Measurements from ENCODE around the gene GPSM1. TPM values are rescaled to one million over a fixed set of nuclear protein-coding genes. Genes with fewer than 3 reads are reported as not detected.

Gene GPSM1
- total and polyA plus RNA-seq, 4 donors = 0.11 to 2.9 (median 1.6) TPM

- TF ChIP-seq HNF4G (IDR thresholded peaks at IDR 0.05) (no peak), MAX (IDR thresholded peaks at IDR 0.05) (no peak)
Measured at GRCh38 chr9:136367296-136368145, 40.2 kb downstream of the GPSM1 start (continued).

GRCh38 chr9:136368190-136368589 is 40.9 kb downstream of the GPSM1 start:
- H3K4me1 ChIP-seq (ENCODE audit: control insufficient read depth in 4 of 4, insufficient read depth in 4 of 4, low read length in 3 of 4) = peaks cover 5 to 17% (median 12%) of the 10 kb centered on the region in 4 donors
- DNase-seq (ENCODE audit: low spot score) = no peak
- WGBS = 87% methylated on average over 18 of the region's 18 CpGs
- no peak overlapping the region for H3K9ac ChIP-seq (ENCODE audit: low read depth in 1 of 2, low read length in 2 of 2)
- H3K27me3 ChIP-seq (ENCODE audit: control insufficient read depth in 4 of 4, insufficient read depth in 4 of 4, low read length in 3 of 4) = no peaks in the 10 kb centered on the region
- no peak overlapping the region for H3K27ac ChIP-seq (ENCODE audit: low read depth in 1 of 2, low read length in 2 of 2)
- H3K36me3 ChIP-seq (ENCODE audit: control insufficient read depth in 4 of 4, insufficient read depth in 3 of 4, low read depth in 1 of 4, low read length in 3 of 4) = peaks cover 0 to 1% (median 0%) of the 10 kb centered on the region in 4 donors
- no peak overlapping the region for H3K4me3 ChIP-seq (ENCODE audit: low read depth in 1 of 3, low read length in 3 of 3)
- no peaks in the 10 kb centered on the region for H3K9me3 ChIP-seq (ENCODE audit: control insufficient read depth in 4 of 4, low read length in 3 of 4)
- TF ChIP-seq MAX (IDR thresholded peaks at IDR 0.05) = no peak
- no peak for TF ChIP-seq RXRA (IDR thresholded peaks at IDR 0.05)
- no peak for TF ChIP-seq TAF1 (conservative IDR thresholded peaks at IDR 0.05)
- TF ChIP-seq GABPA (IDR thresholded peaks at IDR 0.05 in 1 of 2, conservative IDR thresholded peaks at IDR 0.05 in 1 of 2) = no peak
- TF ChIP-seq EGR1 (IDR thresholded peaks at IDR 0.05; ENCODE audit: low read depth in 2 of 2) = no peak
- no peak for TF ChIP-seq HNF4G (IDR thresholded peaks at IDR 0.05)
- TF ChIP-seq, protein P1, sequence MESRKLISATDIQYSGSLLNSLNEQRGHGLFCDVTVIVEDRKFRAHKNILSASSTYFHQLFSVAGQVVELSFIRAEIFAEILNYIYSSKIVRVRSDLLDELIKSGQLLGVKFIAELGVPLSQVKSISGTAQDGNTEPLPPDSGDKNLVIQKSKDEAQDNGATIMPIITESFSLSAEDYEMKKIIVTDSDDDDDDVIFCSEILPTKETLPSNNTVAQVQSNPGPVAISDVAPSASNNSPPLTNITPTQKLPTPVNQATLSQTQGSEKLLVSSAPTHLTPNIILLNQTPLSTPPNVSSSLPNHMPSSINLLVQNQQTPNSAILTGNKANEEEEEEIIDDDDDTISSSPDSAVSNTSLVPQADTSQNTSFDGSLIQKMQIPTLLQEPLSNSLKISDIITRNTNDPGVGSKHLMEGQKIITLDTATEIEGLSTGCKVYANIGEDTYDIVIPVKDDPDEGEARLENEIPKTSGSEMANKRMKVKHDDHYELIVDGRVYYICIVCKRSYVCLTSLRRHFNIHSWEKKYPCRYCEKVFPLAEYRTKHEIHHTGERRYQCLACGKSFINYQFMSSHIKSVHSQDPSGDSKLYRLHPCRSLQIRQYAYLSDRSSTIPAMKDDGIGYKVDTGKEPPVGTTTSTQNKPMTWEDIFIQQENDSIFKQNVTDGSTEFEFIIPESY (IDR thresholded peaks at IDR 0.05) = no peak
- TF ChIP-seq RAD21 (IDR thresholded peaks at IDR 0.05) = no peak
- TF ChIP-seq CTCF (IDR thresholded peaks at IDR 0.05; ENCODE audit: low read depth, low read length, missing input control) = no peak
- TF ChIP-seq SP1 (IDR thresholded peaks at IDR 0.05) = no peak
- no peak for TF ChIP-seq FOXA1 (IDR thresholded peaks at IDR 0.05)
- no peak for TF ChIP-seq NR2F2 (IDR thresholded peaks at IDR 0.05)
- no peak for TF ChIP-seq HNF4A (conservative IDR thresholded peaks at IDR 0.05)
- no peak for TF ChIP-seq REST (IDR thresholded peaks at IDR 0.05)

Measured in liver (tissue), 9 donors.